Activated CD4-positive, alpha-beta T cell treated with anti-CD3 and anti-CD28 coated beads, Interleukin-2, amount 50 U/mL, for 16 hours (primary cell): ENCODE measurements around the gene SYNE2.
"Not testable (repeated sequence)": the region's sequence is repeated elsewhere in the genome, so short reads cannot be mapped to it uniquely, and the experiment has no call there.

Experiments
- DNase-seq: peaks from one replicate; pipeline ENCODE4 v3.0.0-alpha.2; 2020

SYNE2 gene

DNA sequence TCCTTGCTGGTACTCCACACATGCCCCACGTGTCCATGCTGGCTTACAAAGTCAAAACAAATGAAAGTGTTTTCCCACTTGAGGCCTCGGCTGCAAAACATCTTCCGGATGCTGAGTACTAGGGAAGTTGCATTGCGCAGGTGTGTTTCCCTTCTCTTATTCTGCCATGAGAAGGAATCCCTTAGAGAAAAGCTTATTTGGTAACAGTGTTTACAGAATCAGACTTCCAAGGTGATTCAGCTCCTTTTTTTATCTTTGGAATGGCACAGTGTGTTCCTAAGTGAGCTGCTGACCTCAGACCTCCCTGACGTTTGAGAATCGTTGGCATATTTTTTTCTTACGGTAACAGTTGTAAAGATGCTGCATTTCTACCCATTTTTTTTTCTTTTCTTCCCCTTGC lies 230.0 kb downstream of the SYNE2 start:
- DNase-seq, result no peak

DNA sequence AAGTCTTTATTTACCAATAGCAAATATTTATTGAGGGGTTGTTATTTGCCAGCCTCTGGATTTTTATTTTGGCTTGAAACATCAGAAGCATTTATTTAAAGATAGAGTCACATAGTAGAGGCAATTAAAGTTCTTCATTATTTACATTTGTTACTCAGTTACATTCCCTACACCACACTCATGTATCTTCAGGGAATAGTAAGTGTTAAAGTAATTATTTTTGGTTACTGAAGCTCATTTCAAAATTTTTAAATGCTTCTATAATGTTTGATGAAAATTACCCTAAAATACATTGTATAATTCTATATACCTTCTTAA lies 235.8 kb downstream of the SYNE2 start:
- no peak for DNase-seq

DNA sequence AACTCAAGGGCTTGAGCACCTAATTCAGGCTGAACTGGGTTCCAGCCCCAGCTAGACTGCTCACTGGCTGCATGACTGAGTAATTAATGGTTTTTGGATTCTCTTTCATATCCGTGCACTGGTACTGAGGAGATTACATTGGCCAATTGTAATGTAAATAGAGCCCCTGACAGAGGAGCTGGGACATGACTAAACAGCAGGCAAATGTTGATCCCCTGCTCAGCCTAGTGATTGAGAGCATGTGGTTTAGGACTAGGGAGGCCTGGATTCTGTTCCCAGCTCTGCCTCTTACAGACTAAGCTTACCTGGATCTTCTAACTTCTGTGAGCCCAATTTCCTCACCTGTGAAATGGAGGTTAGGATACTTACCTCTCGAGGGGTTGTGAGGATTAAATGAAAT lies 237.1 kb downstream of the SYNE2 start:
- no peak for DNase-seq

DNA sequence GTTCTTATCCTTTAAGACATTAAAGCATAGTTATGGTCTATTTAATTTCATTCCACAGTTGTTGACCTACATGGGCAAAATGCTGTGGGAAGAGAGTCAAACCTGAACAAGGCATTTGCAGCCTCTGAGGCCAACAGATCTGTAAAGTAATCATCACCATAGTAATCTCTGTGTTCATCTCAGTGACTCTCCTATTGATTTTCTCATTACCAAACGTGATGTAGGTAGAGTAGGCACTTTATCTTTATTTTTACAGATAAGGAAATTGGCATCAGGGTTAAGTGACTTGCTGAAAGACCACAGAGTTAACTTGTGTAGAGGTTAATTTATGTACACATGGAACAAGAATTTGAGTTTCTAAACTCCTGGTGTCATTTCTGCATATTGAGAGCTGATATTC lies 238.4 kb downstream of the SYNE2 start:
- DNase-seq, result no peak

DNA sequence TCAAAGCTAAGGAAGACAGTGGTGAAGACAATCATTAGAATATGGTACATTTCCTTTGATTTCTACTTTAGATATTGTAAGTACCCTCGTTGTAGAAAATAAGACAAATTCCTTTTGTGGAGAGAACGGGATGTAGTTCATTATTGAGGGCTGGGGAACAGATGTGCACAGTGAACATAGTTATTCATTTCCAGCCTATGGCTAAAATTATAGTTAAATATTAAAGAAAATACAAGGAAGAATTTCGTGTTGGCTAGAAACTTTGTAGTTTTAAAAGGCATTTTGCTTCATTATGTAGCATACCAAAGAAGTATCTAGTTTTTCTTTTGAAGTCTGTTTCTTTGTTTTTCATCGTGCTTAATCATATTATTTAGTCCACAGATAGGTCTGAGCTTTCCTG lies 239.5 kb downstream of the SYNE2 start:
- no peak for DNase-seq

DNA sequence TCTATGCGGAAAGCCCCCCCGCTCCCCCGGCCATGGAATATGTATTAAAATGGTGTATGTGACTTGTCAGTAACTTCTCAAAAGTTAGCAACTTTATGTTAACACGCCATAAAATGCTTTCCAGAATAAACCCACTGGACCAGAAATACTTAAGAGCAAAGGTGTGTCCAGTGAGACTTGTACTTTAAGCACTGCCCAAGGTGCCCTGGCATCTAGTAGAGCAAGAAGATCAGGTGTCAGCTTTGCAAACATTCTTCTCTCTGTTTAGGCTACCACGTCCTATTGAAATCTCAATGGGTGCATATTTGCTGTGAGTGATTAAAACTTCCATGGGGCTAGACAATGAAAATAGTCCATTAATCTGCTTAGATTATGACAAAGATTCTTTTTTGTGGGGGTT lies 240.1 kb downstream of the SYNE2 start:
- DNase-seq, result no peak

DNA sequence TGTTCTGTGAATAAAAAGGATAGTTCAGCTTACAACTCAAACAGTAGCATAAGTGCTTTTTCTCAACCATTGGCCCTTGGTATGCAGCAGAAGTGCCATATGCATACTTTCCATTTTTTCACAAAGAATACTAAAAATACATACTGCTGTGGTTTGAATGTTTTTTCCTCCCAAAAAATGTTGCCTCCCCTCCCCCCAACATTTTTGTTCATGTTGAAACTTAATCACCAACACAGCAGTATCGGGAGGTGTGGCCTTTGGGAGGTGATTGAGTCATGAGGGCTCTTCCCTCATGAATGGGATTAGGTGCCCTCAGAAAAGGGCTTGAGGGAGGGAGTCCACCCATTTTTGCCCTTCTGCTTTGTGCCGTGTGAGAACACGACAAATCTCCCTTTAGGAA lies 242.8 kb downstream of the SYNE2 start:
- DNase-seq, result peak; percentile 21

DNA sequence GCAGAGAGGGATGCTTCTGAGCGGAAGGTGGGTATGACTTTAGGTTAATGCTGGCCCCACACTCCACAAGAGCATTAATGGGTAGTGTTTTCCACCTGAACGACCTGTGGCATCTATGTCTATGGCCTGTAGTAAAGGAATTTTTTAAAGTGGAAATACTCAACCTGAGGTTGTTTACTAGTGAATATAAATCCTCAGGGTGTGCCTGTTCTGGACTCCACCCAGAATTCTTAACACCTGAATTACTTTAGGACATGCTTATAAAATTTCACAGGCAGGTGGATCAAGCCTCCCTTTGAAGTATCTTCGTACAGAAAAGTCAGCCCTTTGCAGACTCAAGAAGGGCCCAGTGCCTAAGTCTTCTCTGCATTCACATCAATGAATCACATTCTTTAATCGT lies 245.3 kb downstream of the SYNE2 start:
- no peak for DNase-seq

DNA sequence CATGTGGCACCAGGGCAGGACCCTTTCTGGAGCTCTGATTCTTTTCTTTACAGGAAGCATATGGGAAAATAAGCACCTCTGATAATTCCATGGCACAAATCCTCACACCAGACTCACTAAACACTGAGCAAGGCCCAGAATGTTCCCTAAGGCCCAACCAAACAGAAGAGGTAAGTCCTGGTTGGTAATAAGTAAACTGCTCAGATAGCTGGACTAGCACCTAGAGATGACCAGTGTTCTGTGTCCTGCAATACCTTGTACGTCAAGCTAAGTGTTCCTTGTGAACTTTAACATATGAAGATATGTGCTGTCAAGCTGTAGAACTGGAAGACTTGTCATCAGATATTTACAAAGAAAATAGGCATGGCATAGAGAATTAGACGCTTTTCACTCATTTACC lies 254.6 kb downstream of the SYNE2 start:
- no peak for DNase-seq

DNA sequence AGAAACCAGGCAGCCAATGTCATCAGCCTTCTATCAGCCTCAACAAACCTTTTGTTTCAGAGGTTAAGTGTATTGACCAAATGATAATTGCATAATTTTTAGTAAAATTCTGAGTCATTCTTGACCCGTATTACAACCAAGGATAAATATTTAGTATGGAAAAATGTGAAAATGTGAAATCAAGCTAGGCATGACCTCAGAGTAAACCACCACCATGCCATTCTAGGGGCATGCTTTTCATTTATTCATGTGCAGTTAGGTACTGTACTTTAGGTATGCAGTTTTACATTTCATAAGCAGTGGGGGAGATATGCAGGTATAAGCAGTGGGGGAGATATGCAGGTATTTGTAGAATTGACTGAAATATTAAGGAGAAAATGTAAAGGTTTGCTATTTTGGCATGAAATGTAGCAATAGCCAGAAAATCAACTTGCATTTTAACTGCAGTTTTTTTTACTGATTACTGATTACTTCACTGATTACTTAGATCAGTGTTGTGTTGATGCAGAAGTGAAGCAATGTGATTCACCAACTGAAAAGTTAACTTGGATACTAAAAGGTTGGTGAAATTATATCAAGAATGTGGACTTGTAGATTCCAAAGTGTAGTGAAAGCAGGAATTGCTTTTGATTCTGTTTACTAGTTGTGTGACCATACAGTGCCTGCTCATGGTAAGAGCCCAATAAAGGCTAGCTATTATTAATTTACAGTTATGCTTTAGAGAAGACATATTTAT lies 257.2 kb downstream of the SYNE2 start:
- DNase-seq, result no peak

DNA sequence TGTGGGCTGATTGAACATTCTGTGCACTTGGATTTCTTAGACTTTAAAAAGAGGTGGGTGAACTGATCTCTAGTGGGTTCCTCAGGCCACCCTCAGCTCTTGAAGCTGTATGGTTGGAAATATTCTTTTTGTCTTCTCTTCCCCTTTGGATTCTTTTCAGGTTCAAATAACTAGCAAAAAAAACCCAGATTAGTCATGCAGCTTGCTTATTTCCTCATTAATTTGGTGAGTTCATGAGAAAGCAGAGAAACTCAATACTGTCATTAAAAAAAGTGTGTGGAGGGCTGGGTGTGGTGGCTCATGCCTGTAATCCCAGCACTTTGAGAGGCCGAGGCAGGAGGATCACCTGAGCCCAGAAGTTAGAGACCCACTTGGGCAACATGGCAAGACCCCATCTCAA lies 258.0 kb downstream of the SYNE2 start:
- no peak for DNase-seq

DNA sequence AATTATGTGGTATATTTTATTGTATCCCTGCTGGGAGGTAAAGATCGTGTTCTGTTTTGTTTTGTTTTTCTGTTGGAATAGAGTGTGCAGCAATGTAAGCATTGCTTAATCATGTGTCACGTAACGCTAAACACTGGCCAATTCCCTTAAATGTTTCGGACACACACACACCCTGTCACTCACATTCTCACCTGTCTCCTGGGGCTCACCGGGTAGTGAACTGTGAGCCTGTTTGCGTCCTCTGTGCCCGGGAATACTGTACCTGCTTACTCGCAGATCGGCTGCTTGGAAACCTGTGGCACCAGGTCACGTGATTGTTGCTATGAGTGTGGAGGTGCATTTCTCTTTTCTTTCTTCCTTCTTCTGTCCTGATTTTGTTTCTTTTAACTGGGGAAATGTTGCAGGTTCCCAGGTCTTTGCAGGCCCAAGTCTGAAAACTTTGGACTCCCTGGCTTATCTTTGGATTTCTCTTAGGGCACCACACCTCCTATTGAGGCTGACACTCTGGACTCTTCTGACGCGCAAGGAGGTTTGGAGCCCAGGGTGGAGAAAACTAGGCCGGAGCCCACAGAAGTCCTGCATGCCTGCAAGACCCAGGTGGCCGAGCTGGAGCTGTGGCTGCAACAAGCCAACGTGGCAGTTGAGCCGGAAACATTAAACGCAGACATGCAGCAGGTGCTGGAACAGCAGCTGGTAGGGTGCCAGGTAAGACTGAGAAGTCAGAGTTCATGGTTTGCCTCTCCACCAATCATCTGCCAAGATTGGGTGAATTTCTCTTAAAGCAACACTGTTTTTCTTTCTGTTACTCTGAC lies 260.3 kb downstream of the SYNE2 start:
- DNase-seq, result no peak

DNA sequence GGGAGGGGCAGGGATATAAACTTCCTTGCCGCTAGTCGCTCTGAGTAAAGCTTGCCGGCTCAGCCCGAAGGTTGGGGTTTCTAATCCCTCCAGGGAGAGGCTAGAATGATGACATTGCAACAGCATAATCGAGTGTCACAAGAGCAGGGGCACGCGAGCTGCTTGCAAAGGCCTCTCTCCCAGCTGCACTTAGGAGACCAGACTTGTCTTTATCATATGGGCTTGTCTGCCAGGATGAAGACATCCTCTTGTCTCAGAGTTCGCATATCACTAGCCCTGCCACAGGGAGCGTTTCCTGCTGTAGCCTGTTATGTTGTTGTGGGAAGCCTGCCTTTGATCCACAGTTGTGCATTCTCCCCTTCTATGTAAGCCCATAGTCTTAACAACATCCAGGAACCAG lies 261.4 kb downstream of the SYNE2 start:
- no peak for DNase-seq

DNA sequence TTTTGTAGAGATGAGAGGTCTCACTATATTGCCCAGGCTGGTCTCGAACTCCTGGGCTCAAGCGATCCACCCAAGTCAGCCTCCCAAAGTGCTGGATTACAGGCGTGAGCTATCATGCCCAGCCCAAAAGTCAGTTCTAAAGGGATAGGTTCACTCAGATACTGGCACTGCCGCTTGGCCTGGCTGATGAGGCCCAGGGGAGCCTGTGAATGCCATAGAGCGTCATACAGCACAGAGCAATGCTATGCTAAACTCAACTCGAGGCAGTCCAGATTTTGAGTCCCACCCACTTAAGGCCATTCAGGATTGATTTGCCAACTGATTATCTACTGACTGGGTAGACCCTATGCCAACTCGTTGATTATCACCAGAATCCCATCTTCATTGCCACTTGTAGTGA lies 262.0 kb downstream of the SYNE2 start:
- no peak for DNase-seq

DNA sequence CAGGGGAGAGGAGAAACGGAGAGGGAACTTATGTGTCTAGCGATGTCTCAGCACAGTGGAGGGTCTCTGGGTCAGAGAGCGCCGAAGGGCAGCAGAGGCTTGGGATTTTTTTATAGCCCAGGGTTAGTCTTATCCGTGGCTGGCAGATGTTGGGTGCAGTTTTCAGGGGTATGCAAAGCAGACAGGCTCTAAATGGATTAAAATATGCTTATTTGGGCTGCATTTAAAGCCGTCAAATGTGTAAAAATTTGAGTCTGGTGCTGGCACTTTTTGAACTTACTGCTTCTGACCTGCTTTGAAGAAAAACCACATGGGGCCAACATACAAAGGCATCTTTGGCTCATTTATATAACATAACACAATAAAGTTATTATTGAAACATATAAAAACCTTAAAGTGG lies 262.6 kb downstream of the SYNE2 start:
- no peak for DNase-seq

DNA sequence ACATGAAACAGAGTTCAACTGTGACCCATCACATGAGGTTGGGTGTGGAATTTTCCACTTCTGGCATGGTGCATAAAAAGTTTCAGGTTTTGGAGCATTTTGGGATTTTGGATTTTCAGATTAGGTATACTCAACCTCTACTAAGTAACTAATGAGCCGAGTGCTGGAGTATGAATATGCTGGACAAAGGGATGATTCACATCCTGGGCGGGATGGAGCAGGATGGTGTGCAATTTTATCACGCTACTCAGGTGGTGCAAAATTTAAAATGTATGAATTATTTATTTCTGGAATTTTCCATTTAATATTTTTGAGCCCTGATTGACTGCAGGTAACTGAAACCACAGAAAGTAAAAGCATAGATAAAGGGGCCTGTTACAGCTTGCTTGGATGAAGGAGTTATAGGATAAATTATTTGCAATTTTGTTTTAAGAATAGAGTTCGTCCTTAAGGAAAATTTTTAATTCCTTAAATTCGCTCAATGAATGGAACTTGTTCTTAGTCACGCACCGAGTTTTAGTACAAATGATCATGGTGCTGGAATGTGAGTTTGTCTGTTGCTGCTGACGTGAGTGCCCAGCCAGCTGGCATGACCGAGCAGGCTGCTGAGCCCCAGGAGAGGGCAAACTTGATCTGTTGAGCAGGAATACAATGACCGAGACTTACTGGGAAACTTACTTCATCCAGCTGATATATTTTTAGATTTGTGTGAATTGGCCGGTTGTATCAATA lies 265.0 kb downstream of the SYNE2 start:
- no peak for DNase-seq

DNA sequence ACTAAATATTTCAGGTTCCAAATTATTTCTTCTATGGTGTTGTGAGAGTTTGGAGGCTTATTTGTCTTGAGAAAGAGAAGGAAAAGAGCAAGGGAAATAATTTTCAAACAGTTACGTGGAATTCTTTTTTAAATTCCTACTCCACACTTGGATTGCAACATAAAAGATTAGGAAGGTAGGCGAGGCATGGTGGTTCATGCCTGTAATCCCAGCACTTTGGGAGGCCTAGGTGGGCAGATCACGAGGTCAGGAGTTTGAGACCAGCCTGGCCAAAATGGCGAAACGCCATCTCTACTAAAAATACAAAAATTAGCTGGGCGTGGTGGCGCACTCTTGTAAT lies 265.6 kb downstream of the SYNE2 start:
- not testable (repeated sequence) for DNase-seq

DNA sequence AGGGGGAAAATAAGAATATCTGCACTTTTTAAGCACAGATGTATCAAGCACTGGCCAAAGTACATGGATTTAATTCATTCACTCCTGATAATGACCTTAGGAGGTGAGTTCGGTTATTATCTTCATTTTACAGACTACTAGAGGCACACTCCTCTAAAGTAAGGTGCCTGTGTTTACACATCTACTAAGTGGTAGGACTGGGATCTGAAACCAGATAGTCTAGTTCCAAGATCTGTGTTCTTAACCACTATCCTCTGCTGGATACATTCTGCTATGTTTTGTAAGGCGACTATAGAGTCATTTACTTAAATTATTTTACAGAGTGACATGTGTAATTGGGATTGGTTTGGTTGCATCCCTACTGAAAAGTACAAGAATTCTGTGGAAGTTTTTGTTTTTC lies 266.1 kb downstream of the SYNE2 start:
- DNase-seq, result no peak

DNA sequence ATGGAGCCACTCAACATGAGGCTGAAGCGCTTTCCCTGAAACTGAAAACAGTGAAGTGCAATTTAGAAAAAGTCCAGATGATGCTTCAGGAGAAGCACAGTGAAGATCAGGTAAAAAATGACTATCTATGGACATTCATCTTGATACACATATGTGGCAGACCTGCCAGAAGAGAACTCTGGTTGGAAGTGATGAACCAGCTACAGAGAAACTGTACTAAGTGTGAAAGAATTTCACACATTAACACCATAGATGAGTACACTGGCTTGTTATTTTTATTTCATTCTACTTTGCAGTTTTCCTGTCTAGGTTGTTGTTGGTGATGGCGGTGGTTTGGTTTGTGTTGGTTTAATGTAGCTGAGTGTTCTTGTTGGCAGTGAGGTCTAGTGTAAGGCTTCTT lies 266.7 kb downstream of the SYNE2 start:
- DNase-seq, result peak; percentile 73

DNA sequence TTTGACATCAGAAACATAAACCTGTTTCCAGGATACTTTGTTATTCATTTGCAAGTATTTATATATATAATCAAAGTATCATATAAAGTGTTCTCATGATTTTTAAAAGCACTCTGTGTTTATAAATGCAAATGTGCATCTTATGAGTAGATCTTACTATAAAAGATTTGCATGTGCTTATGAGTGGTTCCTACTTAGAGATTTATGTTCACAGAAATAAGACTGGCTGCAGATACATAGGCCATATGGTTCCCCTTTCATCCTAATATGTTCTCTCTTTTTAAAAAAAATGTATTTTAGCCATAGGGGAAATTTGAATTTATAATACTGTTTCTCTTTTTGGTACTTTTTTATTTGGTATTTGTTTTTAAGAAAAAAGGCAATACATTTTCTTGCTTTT lies 267.2 kb downstream of the SYNE2 start:
- DNase-seq, result no peak

DNA sequence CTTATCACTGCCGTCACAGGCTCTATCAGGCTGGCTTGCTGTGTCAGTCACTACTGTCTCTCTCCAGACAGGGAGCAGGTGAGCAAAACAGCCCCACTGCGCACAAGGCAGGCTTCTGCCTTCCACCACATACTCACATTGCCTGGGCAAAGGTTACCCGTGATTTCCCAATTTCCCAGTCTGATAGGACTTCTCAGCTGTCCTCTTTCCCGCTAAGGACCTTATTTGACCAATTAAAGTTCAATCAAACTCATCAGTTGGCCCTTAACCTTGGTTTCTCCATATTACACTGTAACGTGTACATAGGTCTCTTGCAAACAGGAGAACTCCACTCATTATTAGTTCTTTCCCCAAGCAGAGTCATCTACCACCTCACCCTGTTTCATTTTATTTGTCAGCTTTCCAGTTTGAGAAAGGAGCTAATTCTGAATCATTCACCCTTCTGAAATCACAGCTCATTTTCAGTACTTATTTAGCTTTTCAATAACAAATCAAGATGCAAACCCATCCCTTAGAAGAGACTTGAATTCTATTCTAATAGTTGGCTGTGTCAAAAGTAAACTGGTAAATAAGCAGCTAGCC lies 270.5 kb downstream of the SYNE2 start:
- DNase-seq, result peak; percentile 68

DNA sequence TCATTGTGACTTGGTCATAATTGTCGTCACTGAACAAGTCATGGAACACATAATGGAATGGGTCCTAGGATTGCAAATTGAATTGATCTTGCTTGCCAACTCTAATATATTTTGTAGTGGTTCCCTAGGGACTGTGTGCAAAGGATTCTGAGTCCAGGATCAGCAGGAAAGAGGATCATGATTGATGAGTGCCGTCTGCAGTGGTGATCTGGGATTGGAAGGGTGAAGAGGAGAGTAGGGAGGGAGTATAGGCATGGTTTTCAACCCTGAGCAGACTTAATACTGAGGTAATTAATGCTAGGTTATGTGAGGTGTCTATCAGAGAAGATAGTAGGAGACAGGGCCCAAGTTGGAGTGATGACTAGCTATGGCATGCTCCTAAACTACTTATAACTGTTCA lies 272.5 kb downstream of the SYNE2 start:
- DNase-seq, result no peak

DNA sequence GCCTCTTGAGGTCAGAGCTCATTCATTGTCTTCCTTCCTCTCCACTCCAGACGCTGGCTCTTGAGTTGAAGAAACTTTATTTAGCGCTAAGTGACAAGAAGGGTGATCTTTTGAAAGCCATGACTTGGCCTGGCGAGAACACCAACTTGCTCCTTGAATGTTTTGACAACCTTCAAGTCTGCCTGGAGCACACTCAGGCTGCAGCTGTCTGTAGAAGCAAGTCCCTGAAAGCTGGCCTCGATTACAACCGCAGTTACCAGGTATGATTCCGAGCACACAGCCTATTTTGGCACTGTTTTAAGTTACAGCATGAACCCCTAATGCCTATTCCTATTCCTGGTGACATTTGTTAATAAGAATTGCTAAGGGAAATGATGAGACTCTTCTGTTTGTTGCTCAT lies 273.7 kb downstream of the SYNE2 start:
- no peak for DNase-seq
